Vagina (tissue), 2 donors: ENCODE results near the gene TRPV5.

Experiments
- POLR2A ChIP-seq, 2 donors: fragments of 450-650 bp; IDR thresholded peaks; one replicate each; pipeline ENCODE4 v1.6.1; 2017; ENCODE audit warnings: antibody characterized with exemption in 2 of 2, mild to moderate bottlenecking in 2 of 2, moderate library complexity in 2 of 2
- POLR2AphosphoS5 ChIP-seq, 2 donors: sonication (generic); formaldehyde crosslinking; IDR thresholded peaks; one replicate each; pipeline ENCODE4 v1.9.0; 2017; ENCODE audit warnings: antibody characterized with exemption in 2 of 2, mild to moderate bottlenecking in 2 of 2, low read depth in 1 of 2; ENCODE audit not compliant: insufficient read depth in 1 of 2
- TF ChIP-seq, protein P1 (sequence below), 3 experiments: fragments of 450-650 bp in 2 of 3; fragments of 200-600 bp in 1 of 3; sonication (generic) in 1 of 3; IDR thresholded peaks; one replicate each; pipeline ENCODE4 v1.5.1; 2017 to 2019; ENCODE audit warnings: antibody characterized with exemption in 3 of 3, mild to moderate bottlenecking in 2 of 3, moderate library complexity in 2 of 3

DNA sequence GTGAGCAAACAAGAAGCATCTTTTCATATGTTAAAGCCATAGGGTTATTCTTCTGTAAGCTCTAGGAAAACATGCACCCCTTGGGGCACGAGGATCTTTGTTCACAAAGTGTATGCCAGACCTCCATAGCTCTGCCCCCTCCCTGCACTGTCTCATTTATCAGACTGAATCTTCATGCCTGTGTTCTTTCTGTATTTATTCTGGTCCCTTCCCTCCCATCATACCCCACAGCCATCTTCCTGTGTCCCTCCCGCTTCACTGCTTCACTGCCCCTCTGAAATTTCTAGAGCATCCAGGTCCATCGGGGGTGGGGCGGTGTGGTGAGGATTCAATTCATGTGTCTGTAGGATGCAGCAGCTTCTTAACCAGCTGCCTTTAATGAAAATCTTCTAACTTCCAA is 71.2 kb downstream of the TRPV5 start:
- TF ChIP-seq, protein P1, sequence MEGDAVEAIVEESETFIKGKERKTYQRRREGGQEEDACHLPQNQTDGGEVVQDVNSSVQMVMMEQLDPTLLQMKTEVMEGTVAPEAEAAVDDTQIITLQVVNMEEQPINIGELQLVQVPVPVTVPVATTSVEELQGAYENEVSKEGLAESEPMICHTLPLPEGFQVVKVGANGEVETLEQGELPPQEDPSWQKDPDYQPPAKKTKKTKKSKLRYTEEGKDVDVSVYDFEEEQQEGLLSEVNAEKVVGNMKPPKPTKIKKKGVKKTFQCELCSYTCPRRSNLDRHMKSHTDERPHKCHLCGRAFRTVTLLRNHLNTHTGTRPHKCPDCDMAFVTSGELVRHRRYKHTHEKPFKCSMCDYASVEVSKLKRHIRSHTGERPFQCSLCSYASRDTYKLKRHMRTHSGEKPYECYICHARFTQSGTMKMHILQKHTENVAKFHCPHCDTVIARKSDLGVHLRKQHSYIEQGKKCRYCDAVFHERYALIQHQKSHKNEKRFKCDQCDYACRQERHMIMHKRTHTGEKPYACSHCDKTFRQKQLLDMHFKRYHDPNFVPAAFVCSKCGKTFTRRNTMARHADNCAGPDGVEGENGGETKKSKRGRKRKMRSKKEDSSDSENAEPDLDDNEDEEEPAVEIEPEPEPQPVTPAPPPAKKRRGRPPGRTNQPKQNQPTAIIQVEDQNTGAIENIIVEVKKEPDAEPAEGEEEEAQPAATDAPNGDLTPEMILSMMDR (IDR thresholded peaks at IDR 0.05), result no peak
- TF ChIP-seq POLR2A (IDR thresholded peaks at IDR 0.05) (no peak), POLR2AphosphoS5 (IDR thresholded peaks at IDR 0.05; ENCODE audit: insufficient read depth in 1 of 2, low read depth in 1 of 2) (no peak)
